ENCODE results near the gene ZNF396.
A peak's percentile ranks its signal among the peaks of the same experiment; 100 is the strongest.

The ZNF396 gene

DNA sequence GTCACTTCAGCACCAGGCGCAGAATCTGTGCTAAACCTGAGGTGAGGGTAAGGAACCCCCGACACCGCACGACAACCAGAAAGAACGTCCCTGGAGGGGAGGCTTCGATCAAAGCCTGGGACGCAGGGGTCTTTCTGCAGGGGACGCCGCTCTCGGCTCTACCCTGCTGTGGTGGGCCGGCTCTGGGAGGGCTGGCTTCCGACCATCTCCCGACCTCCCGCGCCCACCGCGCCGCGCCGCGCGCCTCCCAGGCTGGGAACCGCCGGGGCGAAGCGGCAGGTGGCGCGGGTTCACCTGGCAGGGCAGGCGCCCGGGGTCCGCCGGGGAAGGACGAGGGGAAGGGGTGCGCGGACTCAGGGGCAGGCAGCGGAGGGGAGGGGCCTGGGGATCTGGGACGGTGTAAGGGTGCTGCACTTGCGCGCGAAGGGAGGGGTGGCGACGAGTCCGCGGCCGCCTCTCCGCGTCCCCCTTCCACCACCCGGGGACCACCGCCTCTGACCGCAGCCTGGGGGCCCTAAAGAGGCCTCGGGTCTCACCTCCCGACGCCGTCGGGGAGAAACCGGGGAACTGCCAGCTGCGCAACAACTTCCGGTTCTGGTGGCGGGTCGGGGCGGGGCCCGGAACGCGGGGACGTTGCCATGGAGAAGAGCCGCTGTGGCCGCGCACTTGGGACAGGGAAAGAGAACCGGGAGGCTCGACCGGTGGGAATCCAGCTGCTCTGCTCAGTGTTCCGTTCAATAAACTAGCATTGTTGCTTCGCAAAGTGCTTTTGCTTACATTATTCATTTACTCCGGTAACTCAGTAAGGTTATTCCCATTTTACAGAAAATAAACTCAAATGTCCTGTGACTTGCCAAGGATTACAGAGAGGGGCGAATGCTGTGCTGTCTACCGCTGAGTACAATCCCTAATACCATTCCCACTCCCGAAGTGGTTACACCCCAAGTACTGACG lies at the start of gene ZNF396:
TSS of gene ZNF396 (minus strand) at position 596 of the 954 bp plus-strand sequence. CDS start 3,045 bp downstream, outside the sequence.
- DNase-seq: peak in 1 of 2 donors; percentile 53

DNA sequence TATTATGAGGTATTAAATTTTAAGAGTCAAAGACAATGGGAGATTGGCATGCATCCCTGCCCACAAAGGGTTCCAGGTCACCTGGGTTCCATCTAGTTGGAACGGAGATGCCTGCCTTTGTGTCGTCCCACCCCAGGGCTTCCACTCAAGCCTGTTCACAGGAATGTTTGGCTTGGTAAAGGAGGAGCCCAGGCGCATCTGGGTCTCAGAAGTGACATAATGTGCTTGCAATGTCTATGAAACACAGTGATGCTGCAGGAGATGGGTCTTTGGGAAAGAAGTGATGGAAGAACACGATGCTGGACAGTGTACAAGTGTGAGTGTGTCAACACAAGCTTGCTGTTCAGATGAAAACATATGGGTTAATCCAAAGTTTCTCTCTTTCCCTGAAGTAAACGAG lies 49.6 kb upstream of the ZNF396 start:
- no peak for DNase-seq

DNA sequence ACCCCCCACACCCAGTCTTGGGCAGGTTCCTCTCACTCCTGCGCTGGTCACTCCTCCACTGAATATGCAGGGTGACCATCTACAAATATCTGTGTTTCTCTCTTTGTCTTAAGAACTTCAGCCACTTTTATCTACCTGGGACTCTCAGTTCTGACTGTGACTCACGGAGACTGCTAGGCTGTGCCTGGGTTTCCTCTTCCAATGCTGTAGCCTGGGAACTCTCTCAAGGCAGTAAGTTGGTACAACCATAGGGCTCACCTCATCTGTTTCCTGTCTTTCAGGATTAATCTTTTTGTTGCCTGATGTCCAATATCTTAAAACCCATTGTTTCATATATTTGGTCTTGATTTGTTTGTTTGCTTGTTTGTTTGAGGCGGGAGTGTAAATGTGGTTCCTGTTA lies 47.2 kb upstream of the ZNF396 start:
- DNase-seq: no peak

DNA sequence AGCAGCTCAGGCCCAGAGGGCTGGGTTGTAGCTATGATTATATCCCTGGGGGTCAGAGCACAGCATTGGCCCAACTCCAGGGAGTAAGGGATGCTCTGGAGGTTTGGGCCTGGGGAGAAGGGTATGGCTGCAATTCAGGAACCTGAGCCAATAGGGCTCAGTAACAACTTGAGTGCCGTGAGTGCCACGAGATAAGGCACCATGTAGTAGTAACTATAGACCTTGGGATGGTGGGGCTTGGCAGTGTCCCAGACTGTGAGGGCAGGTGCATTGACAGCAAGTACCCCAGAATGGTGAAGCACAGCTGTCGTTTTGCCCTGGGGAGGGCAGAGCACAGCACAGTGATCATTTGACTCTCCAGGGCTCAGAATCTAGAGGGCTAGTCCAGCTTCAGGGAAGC lies 45.1 kb upstream of the ZNF396 start:
- DNase-seq: no peak

DNA sequence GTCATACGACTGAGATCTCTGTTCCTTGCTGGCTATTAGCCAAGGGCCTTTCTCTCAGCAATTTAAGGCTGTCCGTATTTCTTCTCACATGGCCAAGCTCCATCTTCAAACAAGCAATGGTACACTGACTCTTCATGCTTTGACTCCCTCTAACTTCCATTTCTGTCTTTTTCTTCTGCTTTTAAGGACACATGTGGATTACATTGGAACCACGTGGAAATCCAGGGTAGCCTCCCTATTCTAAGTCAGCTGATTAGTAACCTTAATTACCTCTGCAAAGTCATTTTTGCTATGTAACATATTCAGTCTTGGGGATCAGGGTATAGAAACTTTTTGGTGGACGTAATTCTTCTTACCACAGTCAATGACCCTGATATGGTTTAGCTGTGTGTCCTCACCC lies 41.5 kb upstream of the ZNF396 start:
- DNase-seq: no peak

DNA sequence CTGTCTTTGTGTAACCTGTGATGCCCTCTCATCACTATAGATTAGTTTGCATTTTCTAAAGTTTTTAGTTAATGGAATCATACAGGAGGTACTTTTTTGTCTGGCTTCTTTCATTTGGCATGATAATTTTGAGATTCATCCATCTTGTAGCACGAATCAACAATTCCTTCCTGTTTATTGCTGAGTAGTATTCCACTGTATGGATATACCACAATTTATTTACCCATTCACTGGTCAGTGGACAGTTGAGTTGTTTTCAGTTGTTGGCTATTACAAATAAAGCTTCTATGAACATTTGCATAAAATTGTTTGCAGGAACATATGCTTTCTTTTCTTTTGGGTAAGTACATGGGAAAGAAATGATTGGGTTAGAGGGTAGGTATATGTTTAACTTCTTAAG lies 40.1 kb upstream of the ZNF396 start:
- DNase-seq: no peak

DNA sequence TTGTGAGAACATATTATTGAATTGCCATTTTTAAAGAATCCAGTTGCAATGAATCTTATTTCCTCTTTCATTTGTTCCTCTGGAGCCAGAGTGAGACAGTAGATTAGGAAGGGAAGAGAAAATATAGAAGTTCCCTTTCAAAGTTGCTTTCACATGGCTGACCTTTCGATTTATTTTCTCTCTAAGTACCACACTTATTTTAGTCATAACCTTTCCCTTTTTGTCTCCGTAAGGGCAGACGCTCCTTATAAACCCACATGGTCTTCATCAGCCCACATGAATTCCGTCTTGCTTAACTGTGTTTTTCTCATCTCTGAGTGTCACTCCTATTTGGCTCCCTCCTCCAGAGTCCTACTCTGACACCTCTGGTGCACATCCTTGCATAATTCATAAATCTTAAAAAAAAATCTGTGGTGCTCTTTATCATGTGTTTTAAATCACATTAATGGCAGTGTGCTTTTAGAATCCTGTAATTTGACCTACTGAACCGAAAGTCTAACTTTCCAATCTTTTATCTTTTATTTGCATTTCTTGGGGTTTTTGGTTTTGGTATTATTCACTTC lies 38.5 kb upstream of the ZNF396 start:
- peak in 1 of 2 donors; percentile 3 for DNase-seq

DNA sequence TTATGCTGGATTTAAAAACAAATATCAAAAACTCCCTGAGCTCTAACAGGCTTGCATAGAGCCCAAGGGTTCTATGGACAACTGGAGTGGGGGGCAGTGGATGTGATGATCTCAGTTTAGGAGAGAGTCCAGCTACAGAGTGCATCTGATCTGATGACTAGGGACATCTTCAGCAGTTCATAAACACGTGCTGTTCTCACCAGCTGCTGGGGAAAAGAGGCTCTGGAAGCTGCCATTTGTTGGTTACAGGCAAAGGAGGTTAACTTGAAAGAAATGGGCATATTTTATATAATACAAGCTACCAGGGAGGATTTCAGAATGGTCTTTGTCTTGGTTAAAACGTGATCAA lies 36.0 kb upstream of the ZNF396 start:
- no peak for DNase-seq

DNA sequence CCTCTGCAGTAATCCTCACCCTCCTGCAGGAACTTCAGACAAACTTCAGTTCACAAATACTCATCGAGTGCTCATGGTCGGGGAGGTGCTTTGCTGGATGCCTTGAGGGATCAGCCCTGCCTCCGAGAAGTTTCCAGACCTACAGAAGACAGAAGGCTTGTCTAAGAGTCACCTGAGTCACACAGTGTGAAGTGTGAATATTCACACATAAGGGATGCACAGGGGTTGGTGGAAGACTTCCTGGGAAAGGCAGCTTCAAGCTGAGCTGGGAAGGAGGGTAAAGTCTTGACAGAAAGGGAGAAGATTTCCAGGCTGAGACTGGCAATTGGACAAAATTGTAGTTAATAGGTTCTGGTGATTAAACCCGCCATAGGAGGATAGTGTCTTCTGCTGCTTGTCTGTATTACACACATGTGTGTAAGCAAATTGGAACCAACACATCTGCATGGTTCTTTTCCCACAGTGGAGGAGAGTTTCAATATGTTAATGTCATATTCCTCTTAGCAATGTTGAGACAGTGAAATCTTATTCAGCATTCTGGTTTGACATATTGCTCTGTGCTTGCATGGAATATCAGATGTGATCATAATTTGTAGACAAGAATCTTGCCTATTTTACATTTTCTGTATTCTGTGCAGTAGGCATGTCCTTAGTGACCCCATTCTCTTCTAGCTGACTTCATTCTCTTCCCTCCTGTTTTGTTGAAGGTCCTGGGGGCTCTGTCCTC lies 34.7 kb upstream of the ZNF396 start:
- no peak for DNase-seq

DNA sequence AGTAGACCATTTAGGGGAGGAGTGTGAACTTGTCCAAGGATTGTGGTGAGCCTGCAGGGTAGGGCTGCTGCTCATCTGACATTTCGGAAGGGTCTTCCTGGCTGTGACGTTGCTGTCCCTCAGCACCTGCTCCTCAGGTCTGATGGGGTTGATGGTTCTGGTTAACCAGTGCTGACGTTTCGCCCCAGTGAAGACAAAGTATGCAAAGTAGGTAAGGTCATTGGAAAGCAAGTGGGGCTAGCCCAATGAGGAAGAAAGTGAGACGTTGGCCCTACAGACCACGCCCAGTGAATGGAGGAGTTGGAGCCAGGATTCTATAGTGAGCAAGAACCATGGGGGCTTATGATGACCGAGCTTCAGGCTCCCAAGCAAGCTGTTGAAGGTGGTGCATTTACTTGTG lies 33.4 kb upstream of the ZNF396 start:
- no peak for DNase-seq

DNA sequence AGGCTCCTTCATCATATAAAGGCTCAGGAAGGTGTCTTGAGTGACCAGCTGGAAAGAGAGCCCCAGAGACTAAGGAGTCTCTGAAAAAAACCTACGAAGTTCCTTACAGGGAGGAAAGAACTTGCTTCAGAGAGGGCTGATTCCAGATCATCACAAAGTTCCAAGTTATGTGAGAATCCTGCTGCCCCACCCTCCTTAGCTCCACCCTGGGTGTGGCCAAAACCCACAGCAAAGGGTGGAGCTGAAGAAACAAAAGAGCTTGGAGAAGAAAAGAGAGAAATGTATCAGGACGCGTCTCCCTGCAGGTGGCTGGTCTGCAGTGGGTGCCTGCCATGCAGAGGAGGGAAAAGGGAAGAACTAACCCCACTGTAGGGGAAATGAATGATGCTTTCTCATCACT lies 32.8 kb upstream of the ZNF396 start:
- no peak for DNase-seq

DNA sequence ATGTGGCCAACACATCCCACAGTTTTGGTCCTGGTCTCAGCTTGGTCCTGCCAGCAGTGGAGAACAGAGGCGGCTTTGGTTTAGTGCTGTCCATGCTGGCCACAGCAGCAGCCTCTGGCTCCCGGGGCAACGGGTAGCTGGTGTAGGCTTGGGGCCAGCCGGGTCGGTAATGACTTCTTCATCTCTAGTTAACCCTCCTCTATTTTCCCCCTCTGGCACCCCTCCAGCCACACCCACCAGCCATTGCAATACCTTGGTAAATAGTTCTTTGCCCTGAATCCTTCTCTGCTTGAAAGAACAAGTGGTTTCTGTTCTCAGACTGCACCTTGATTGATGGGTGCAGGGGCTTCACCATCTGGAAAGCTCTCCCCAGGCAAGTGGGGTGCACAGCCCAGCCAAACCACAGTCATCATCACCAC lies 31.7 kb upstream of the ZNF396 start:
- DNase-seq: no peak

DNA sequence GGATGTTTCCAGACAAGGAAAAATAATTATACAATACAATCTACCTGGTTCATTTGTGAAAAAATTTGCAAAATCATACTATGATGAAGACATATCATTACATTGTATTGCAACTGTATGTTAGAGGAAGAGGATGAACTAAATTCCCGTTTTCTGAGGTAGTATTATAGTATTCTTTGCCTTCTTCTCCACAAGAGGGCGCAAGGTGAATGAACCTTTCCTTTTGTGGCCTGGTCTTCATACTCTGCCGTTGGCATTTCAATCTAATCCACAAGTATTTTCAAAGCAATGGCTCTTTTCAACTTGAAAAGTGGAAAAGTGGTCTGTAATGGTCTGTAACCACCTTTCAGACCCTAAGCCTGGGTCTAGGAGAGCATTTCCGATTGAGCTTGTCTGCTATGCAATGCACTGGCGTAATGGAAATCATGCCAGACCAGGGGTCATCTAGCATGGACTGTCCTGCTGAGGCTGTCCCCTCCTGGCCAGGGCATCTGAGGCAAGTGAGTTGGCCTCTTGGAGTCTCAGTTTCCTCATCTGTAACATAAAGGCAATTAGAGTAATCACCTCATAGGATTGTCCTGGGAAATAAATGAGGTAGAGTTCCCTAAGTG lies 30.8 kb upstream of the ZNF396 start:
- peak; percentile 19 to 74 for DNase-seq

DNA sequence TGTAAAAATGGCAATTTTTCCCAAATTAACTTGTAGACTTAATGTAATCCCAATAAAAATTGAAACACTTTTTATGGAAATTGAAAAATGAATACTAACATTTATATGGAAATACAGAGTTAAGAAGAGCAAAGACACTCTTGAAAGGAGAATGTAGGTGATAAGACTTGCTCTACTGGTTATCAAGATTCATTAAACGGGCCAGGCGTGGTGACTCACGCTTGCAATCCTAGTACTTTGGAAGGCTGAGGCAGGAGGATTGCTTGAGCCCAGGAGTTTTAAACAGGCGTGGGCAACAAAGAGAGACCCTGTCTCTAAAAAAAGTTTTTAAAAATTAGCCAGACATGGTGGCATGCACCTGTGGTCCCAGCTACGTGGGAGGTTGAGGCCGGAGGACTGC lies 29.5 kb upstream of the ZNF396 start:
- DNase-seq: no peak

DNA sequence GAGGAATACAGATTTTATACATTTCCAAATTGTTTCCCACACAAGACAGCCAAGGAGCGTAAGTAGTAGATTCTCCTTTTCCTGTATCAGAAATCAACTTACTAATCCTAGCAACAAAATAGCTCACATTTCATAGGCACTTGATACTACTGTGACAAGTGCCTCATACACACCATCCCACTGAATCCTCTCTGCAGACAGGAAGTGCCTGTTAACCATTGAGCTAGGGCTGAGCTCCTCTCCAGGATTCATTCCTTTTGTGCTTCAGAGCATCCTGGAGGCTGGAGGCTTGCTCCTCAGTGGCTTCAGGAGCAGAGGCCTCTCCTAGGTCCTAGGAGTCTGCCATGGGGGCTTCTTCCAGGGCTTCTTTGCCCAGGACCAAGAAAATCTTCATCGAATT lies 20.8 kb upstream of the ZNF396 start:
- no peak for DNase-seq

DNA sequence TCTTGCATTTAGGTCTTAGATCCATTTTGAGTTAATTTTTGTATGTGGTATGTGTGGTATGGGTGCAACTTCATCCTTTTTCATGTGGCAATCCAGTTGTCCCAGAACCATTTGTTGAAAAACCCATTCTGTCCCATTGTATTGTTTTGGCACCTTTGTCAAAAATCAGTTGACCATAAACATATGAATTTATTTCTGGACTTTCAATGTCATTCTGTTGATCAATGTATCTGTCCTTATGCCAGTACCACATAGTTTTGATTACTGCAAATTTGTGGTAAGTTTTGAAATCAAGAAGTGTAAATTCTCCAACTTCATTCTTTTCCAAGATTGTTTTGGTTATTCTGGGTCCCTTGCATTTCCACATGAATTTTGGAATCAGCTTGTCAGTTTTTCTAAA lies 16.6 kb upstream of the ZNF396 start:
- no peak for DNase-seq

DNA sequence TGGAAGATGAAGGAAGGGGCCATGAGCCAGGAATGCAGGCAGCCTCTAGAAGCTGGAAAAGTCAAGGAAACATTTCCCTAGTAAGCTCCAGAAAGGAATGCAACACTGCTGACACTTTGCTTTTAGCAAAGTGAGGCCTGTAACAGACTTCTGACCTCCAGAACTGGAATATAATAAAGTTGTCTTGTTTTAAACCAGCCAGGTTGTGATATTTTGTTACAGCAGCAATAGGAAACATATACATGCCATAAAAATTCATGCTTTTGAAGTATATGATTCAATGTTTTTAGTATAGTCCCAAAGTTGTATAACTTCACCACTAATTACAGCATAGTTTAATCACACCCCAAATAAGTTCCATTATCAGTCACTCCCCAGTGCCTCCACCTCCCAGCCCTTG lies 15.2 kb upstream of the ZNF396 start:
- no peak for DNase-seq

DNA sequence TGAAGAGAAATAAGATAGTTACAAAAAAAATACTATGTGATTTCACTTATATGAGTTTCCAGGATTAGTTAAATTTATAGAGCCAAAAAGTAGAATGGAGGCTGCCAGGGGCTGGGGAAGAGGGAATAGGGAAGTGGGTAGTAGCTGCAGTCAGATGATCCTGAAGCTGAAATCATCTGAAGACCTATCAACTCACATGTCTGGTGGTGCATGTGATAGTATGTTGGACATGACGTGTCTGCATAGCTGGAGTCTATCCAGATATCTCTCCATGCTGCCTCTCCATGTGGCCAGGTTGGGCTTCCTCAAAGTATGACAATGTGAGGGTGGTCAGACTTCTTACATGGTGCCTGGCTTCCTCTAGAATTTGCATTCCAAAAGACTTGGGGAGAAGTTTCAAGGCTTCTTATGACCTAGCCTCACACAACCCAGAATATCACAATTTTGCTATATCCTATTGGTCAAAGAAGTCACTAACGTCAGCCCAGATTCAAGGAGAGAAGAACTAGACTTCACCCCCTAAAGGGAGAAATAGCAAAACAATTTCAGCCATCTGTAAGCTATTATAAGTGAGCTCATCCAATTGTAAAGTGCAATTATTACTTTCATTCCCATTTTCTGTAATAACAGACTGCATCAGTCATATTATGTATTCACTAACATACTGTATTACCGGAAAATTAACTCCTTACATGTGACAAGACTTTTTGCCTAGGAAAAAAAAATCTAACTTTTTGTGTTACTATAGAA lies 14.0 kb upstream of the ZNF396 start:
- DNase-seq: no peak

DNA sequence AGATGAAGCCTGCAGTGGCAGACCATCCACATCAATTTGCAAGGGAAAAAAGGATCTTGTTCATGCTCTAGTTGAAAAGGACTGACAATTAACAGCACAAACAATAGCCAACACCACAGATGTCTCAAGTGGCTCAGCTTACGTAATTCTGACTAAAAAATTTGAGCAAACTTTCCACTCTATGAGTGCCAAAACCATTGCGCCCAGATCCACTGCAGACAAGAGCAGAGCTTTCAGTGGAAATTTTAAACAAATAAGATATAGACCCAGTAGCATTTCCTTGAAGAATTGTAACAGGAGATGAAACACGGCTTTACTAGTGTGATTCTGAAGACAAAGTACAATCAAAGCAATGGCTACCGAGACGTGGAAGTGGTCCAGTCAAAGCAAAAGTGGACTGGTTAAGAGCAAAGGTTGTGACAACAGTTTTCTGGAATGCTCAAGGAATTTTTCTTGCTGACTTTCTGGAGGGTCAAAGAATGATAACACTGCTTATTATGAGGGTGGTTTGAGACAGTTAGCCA lies 12.0 kb upstream of the ZNF396 start:
- peak in 1 of 2 donors; percentile 7 for DNase-seq

DNA sequence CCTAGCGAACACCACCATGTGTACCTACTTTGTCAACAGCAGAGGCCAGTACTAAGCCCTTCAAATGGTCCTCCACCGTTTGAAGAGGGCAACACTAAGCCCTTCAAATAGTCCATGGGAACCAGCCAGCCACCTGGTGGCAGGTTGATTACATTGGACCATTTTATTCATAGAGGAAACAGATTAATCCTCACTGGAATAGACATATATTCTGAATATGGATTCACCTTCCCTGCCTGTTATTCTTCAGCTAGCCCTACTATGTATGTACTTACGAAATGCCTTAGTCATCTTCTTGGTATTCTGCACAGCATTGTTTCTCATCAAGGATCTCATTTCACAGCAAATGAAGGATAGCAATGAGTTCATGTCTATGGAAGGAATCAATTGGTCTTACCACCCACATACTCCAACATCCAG lies 10.0 kb upstream of the ZNF396 start:
- DNase-seq: no peak

DNA sequence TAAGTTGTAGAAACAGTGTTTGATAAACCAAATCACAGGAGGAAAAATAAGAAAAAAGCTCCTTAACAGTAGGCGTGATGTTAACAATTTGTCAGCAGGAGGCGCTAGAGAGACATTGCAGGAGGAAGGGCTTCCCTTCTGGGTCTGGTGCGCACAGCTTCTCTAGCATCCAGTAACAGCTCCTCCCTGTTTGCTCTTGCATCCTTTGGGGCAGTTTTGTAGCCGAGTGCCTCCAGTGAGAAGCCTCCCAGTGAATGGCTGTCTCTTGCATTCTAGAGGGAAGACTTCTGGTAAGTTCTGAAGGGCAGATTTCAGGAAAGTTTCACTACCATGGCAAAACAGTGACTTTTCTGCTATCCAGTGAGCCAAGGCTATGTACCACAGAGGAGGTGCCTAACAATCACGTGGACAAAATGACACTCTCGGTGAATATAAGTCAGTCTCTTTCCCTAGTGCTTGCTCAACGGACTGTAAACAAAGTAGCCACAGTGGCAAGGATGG lies 9.5 kb upstream of the ZNF396 start:
- peak; percentile 59 to 67 for DNase-seq

DNA sequence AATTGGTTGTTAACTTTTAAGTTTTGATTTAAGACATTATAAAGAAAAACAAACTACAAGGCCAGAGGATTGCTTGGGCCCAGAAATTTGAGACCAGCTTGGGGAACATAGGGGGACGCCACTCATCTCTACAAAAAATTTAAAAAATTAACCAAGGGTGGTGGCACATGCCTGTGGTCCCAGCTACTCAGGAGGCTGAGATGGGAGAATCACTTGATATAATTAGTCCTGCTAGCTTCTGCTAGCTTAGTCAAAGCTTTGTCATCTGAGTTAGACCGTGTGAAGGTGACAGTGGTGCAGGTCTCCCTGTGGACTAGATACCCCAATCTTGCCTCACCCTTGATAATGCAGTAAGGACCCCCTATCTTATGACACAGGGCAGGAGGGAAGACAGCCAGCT lies 6.0 kb upstream of the ZNF396 start:
- no peak for DNase-seq

All from hippocampal formation (tissue), 2 donors.